Adrenal gland (tissue), 12 donors: ENCODE results near the gene SLC10A3. TPM values are rescaled to one million over a fixed set of nuclear protein-coding genes. Genes with fewer than 3 reads are reported as not detected.

Experiments used
- DNase-seq, 7 donors: peaks; one replicate each; pipeline ENCODE4 v3.0.0-alpha.2; 2019 to 2020
- H3K27ac ChIP-seq, 5 donors: fragments of 200-600 bp; sonication (generic) in 4 of 5; 1 replicate in 3 of 5; 2 replicates in 2 of 5; pipeline versions ENCODE4 v1.5.1 to v1.8.0; 2016 to 2020; ENCODE audit warnings: mild to moderate bottlenecking in 1 of 5
- H3K27me3 ChIP-seq: fragments of 200-600 bp; 2 replicates; pipeline ENCODE4 v1.8.0; 2021
- H3K36me3 ChIP-seq, 2 donors: fragments of 200-600 bp; replicated peaks in 1 of 2; 1 replicate in 1 of 2; 2 replicates in 1 of 2; pipeline versions ENCODE4 v1.5.1 to v1.8.0; 2018 to 2022
- H3K4me1 ChIP-seq, 2 donors: fragments of 200-600 bp; replicated peaks in 1 of 2; 1 replicate in 1 of 2; 2 replicates in 1 of 2; pipeline versions ENCODE4 v1.5.1 to v1.8.0; 2018 to 2021
- H3K4me3 ChIP-seq, 4 donors: fragments of 200-600 bp; sonication (generic) in 3 of 4; one replicate each; pipeline ENCODE4 v1.5.1; 2016 to 2018
- H3K9me3 ChIP-seq, 3 donors: fragments of 200-600 bp; sonication (generic) in 1 of 3; replicated peaks in 1 of 3; 1 replicate in 2 of 3; 2 replicates in 1 of 3; pipeline versions ENCODE4 v1.5.1 to v1.8.0; 2016 to 2021
- CTCF ChIP-seq, 6 experiments: fragments of 450-650 bp in 4 of 6; fragments of 200-600 bp in 2 of 6; sonication (generic) in 1 of 6; IDR thresholded peaks; 1 replicate in 5 of 6; 2 replicates in 1 of 6; pipeline versions ENCODE4 v1.5.1 to v1.8.0; 2016 to 2021; ENCODE audit warnings: antibody characterized with exemption in 6 of 6, mild to moderate bottlenecking in 2 of 6, moderate library complexity in 1 of 6
- POLR2A ChIP-seq, 2 donors: fragments of 450-650 bp; IDR thresholded peaks; one replicate each; pipeline ENCODE4 v1.6.1; 2017; ENCODE audit warnings: antibody characterized with exemption in 2 of 2, mild to moderate bottlenecking in 2 of 2, moderate library complexity in 1 of 2
- WGBS, 4 donors: extraction: QIAGEN DNeasy Blood & Tissue Kit in 2 of 4; methylation state at CpG; one replicate each; pipeline versions ENCODE4 v1.1.5 to v1.1.7; 2013 to 2017; 5-methylcytosine and 5-hydroxymethylcytosine counted together
- intact Hi-C, 2 donors: fragments of 100-400 bp; cut with DNase I; formaldehyde crosslinking; loops; one replicate each; pipeline versions ENCODE4 v1.14.1 to v1.15.0; 2022 to 2023
- polyA plus RNA-seq, 3 donors: library from polyadenylated mRNA; stranded (reverse); fragments of 200-250 nt in 2 of 3; fragments of 350-450 nt in 1 of 3; fragmentation: Illumina TruSeq in 1 of 3; extraction: RNeasy Lipid Tissue Mini Kit (QIAGEN cat#74804) in 1 of 3; gene quantifications; one replicate each; pipeline ENCODE4 v1.2.3, GENCODE V29; 2013 to 2014
- total RNA-seq, 9 donors: library from RNA; depleted of rRNA in 4 of 9; stranded (reverse); fragments of >200 nt in 4 of 9; fragments of 120-200 nt in 1 of 9; fragmentation: NEBNext Ultra II Directional in 1 of 9; extraction: Animal tissue kit (Norgen Biotek cat#: 25700) in 1 of 9; gene quantifications; one replicate each; pipeline versions ENCODE4 v1.1.0 to v1.2.4, GENCODE V29; 2013 to 2023
- donor health status: healthy with polysubstance abuse.
- donor health status: Bipolar disorder and iron deficiency.
- donor health status: DM: yes; HTN: yes; CAD: no.
- donor health status: DM: no; HTN: no; CAD: no.
- donor health status: DM: no; HTN: no; CAD: no.
- donor health status: DM: yes; HTN: yes; CAD: no.

The SLC10A3 gene
- total and polyA plus RNA-seq, 12 donors = 8.7 to 33.4 (median 27.8) TPM

GRCh38 chrX:154534526-154535322, 44.3 kb upstream of the SLC10A3 start:
- peak; percentile 89 to 93 (median 91) for DNase-seq
- Histone ChIP-seq H3K9me3 (no peaks in the 10 kb centered on the region), H3K27ac (peak overlapping the region in 2 of 5 donors; percentile 27 to 56), H3K4me1 (peaks cover 0 to 8% of the 10 kb centered on the region in 2 donors), H3K27me3 (no peaks in the 10 kb centered on the region), H3K36me3 (peaks cover 0 to 24% of the 10 kb centered on the region in 2 donors), H3K4me3 (no peak overlapping the region)
- intact Hi-C loops = loop anchor here in 1 of 2 donors (5.0 kb wide), 1 partner anchor 137 kb away; the partner anchor contains the start of gene RPL10
- peak; percentile 99 to 100 (median 100) for TF ChIP-seq CTCF (IDR thresholded peaks at IDR 0.05)
- peak in 1 of 2 donors; percentile 8 for TF ChIP-seq POLR2A (IDR thresholded peaks at IDR 0.05)
- WGBS, 4 donors = 20 to 48% (median 24%) methylated on average over 5 to 34 of the region's 34 CpGs

GRCh38 chrX:154532690-154533089, 42.3 kb upstream of the SLC10A3 start:
- intact Hi-C loops = loop anchor here in 1 of 2 donors (5.0 kb wide), 1 partner anchor 135 kb away; the partner anchor contains the start of gene RPL10
- Histone ChIP-seq H3K27ac (no peak overlapping the region), H3K9me3 (no peaks in the 10 kb centered on the region), H3K36me3 (peaks cover 0 to 24% of the 10 kb centered on the region in 2 donors), H3K4me1 (peaks cover 0 to 8% of the 10 kb centered on the region in 2 donors), H3K27me3 (no peaks in the 10 kb centered on the region), H3K4me3 (no peak overlapping the region)
- 86 to 100% (median 88%) methylated on average over 2 to 23 of the region's 23 CpGs for WGBS, 4 donors
- DNase-seq = no peak
- TF ChIP-seq POLR2A (IDR thresholded peaks at IDR 0.05) (no peak), CTCF (IDR thresholded peaks at IDR 0.05) (no peak)

DNA sequence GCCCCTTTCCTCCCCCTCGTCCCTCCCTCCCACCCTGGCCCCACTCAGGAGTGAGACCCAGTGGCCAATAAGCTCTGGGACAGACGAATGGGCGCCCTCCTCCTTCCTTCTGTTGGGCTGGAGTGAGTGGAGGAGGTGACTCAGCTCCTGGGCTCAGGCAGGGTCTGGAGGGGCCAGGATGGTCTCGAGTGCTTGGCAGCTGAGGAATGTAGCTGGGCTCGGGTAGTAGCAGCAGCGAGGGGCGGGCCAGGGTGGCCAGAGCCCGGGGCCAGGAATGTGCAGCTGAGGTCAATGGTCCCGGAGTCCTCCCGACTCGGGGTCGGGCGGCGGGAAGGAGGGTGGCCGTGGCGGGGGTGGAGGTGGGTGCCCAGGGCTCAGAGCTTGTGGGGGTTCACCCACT, 41.2 kb upstream of the SLC10A3 start:
- no peak for TF ChIP-seq CTCF (IDR thresholded peaks at IDR 0.05)
- TF ChIP-seq POLR2A (IDR thresholded peaks at IDR 0.05) = no peak
- no peak overlapping the region for H3K4me3 ChIP-seq
- H3K27ac ChIP-seq = no peak overlapping the region
- peaks cover 0 to 24% of the 10 kb centered on the region in 2 donors for H3K36me3 ChIP-seq
- WGBS, 4 donors = 70 to 86% (median 74%) methylated on average over 14 to 16 of the region's 16 CpGs; no CpG with 5 or more reads in 1 of the 4 donors
- H3K9me3 ChIP-seq = no peaks in the 10 kb centered on the region
- H3K4me1 ChIP-seq = peaks cover 3 to 8% of the 10 kb centered on the region in 2 donors
- no peaks in the 10 kb centered on the region for H3K27me3 ChIP-seq
- intact Hi-C loops = loop anchor here in 1 of 2 donors (5.0 kb wide), 1 partner anchor 134 kb away; the partner anchor contains the start of gene RPL10
- DNase-seq = no peak

- TF ChIP-seq CTCF (IDR thresholded peaks at IDR 0.05) (no peak), POLR2A (IDR thresholded peaks at IDR 0.05) (no peak)
- peaks cover 3 to 8% of the 10 kb centered on the region in 2 donors for H3K4me1 ChIP-seq
- no peaks in the 10 kb centered on the region for H3K9me3 ChIP-seq
- no peak overlapping the region for H3K4me3 ChIP-seq
- no peak for DNase-seq
- whole genome bisulfite sequencing, 4 donors = 86 to 88% (median 88%) methylated on average over 10 to 11 of the region's 11 CpGs; no CpG with 5 or more reads in 1 of the 4 donors
- H3K27me3 ChIP-seq = no peaks in the 10 kb centered on the region
- no peak overlapping the region for H3K27ac ChIP-seq
- intact Hi-C loops = loop anchor here in 1 of 2 donors (5.0 kb wide), 1 partner anchor 133 kb away; the partner anchor contains the start of gene RPL10
- H3K36me3 ChIP-seq = peaks cover 0 to 24% of the 10 kb centered on the region in 2 donors
Measured at GRCh38 chrX:154530286-154530685, 39.9 kb upstream of the SLC10A3 start.
